Measurements from ENCODE around the gene MSH2. TPM values are rescaled to one million over a fixed set of nuclear protein-coding genes. Genes with fewer than 3 reads are reported as not detected.
A peak's percentile ranks its signal among the peaks of the same experiment; 100 is the strongest.

The MSH2 gene
- polyA plus RNA-seq, 4 donors = 4.0 to 30.2 (median 10.3) TPM

- peaks cover 0 to 12% (median 0%) of the 10 kb centered on the region in 3 donors for H3K36me3 ChIP-seq (ENCODE audit: control insufficient read depth in 3 of 3, insufficient read depth in 2 of 3, low read depth in 1 of 3, low read length in 3 of 3)
- no peak overlapping the region for H3K4me3 ChIP-seq (ENCODE audit: low read depth in 1 of 3, low read length in 3 of 3)
- no peaks in the 10 kb centered on the region for H3K27me3 ChIP-seq (ENCODE audit: control insufficient read depth in 3 of 3, insufficient read depth in 3 of 3, low read length in 3 of 3)
- H3K27ac ChIP-seq (ENCODE audit: low read depth in 1 of 3, low read length in 2 of 3) = no peak overlapping the region
- H3K4me1 ChIP-seq (ENCODE audit: control insufficient read depth in 3 of 3, insufficient read depth in 2 of 3, low read depth in 1 of 3, low read length in 2 of 3) = no peaks in the 10 kb centered on the region
- H3K9me3 ChIP-seq (ENCODE audit: control insufficient read depth in 2 of 2, insufficient read depth in 1 of 2, low read depth in 1 of 2, low read length in 1 of 2) = no peaks in the 10 kb centered on the region
- no peak for FAIRE-seq
- no peak for DNase-seq
Observed at GRCh38 chr2:47460766-47461165, 57.8 kb downstream of the MSH2 start.

GRCh38 chr2:47471429-47472116 lies 68.6 kb downstream of the MSH2 start:
- Histone ChIP-seq H3K9me3 (ENCODE audit: control insufficient read depth in 2 of 2, insufficient read depth in 1 of 2, low read depth in 1 of 2, low read length in 1 of 2) (no peaks in the 10 kb centered on the region), H3K4me1 (ENCODE audit: control insufficient read depth in 3 of 3, insufficient read depth in 2 of 3, low read depth in 1 of 3, low read length in 2 of 3) (no peaks in the 10 kb centered on the region), H3K27ac (ENCODE audit: low read depth in 1 of 3, low read length in 2 of 3) (no peak overlapping the region), H3K4me3 (ENCODE audit: low read depth in 1 of 3, low read length in 3 of 3) (no peak overlapping the region), H3K36me3 (ENCODE audit: control insufficient read depth in 3 of 3, insufficient read depth in 2 of 3, low read depth in 1 of 3, low read length in 3 of 3) (peaks cover 3 to 23% (median 6%) of the 10 kb centered on the region in 3 donors), H3K27me3 (ENCODE audit: control insufficient read depth in 3 of 3, insufficient read depth in 3 of 3, low read length in 3 of 3) (no peaks in the 10 kb centered on the region)
- WGBS, 3 donors = 94 to 97% (median 97%) methylated on average over 5 of the region's 5 CpGs
- FAIRE-seq (no peak), DNase-seq (no peak)

- Histone ChIP-seq H3K36me3 (ENCODE audit: control insufficient read depth in 3 of 3, insufficient read depth in 2 of 3, low read depth in 1 of 3, low read length in 3 of 3) (peaks cover 0 to 7% (median 7%) of the 10 kb centered on the region in 3 donors), H3K9me3 (ENCODE audit: control insufficient read depth in 2 of 2, insufficient read depth in 1 of 2, low read depth in 1 of 2, low read length in 1 of 2) (no peaks in the 10 kb centered on the region), H3K4me1 (ENCODE audit: control insufficient read depth in 3 of 3, insufficient read depth in 2 of 3, low read depth in 1 of 3, low read length in 2 of 3) (no peaks in the 10 kb centered on the region), H3K27me3 (ENCODE audit: control insufficient read depth in 3 of 3, insufficient read depth in 3 of 3, low read length in 3 of 3) (no peaks in the 10 kb centered on the region), H3K27ac (ENCODE audit: low read depth in 1 of 3, low read length in 2 of 3) (no peak overlapping the region), H3K4me3 (ENCODE audit: low read depth in 1 of 3, low read length in 3 of 3) (no peak overlapping the region)
- FAIRE-seq (no peak), DNase-seq (no peak)
- 92 to 100% (median 95%) methylated on average over 1 of the region's 1 CpG for WGBS, 3 donors
Observed at GRCh38 chr2:47479863-47480262, 76.9 kb downstream of the MSH2 start.

GRCh38 chr2:47483191-47483590 lies 80.2 kb downstream of the MSH2 start:
- Histone ChIP-seq H3K4me3 (ENCODE audit: low read depth in 1 of 3, low read length in 3 of 3) (no peak overlapping the region), H3K27ac (ENCODE audit: low read depth in 1 of 3, low read length in 2 of 3) (no peak overlapping the region), H3K4me1 (ENCODE audit: control insufficient read depth in 3 of 3, insufficient read depth in 2 of 3, low read depth in 1 of 3, low read length in 2 of 3) (peaks cover 0 to 6% (median 4%) of the 10 kb centered on the region in 3 donors), H3K27me3 (ENCODE audit: control insufficient read depth in 3 of 3, insufficient read depth in 3 of 3, low read length in 3 of 3) (no peaks in the 10 kb centered on the region), H3K9me3 (ENCODE audit: control insufficient read depth in 2 of 2, insufficient read depth in 1 of 2, low read depth in 1 of 2, low read length in 1 of 2) (no peaks in the 10 kb centered on the region), H3K36me3 (ENCODE audit: control insufficient read depth in 3 of 3, insufficient read depth in 2 of 3, low read depth in 1 of 3, low read length in 3 of 3) (peaks cover 0 to 7% (median 2%) of the 10 kb centered on the region in 3 donors)
- DNase-seq = no peak
- WGBS, 3 donors = 94 to 98% (median 96%) methylated on average over 8 of the region's 8 CpGs
- no peak for FAIRE-seq

- H3K4me1 ChIP-seq (ENCODE audit: control insufficient read depth in 3 of 3, insufficient read depth in 2 of 3, low read depth in 1 of 3, low read length in 2 of 3) = peaks cover 0 to 9% (median 4%) of the 10 kb centered on the region in 3 donors
- no peak for FAIRE-seq
- WGBS, 3 donors = 79 to 94% (median 93%) methylated on average over 5 of the region's 5 CpGs
Observed at GRCh38 chr2:47484396-47484795, 81.4 kb downstream of the MSH2 start.

GRCh38 chr2:47485177-47485576 lies 82.2 kb downstream of the MSH2 start:
- 89 to 95% (median 91%) methylated on average over 3 of the region's 3 CpGs for WGBS, 3 donors
- Histone ChIP-seq H3K4me3 (ENCODE audit: low read depth in 1 of 3, low read length in 3 of 3) (no peak overlapping the region), H3K27ac (ENCODE audit: low read depth in 1 of 3, low read length in 2 of 3) (no peak overlapping the region), H3K4me1 (ENCODE audit: control insufficient read depth in 3 of 3, insufficient read depth in 2 of 3, low read depth in 1 of 3, low read length in 2 of 3) (peaks cover 0 to 9% (median 4%) of the 10 kb centered on the region in 3 donors), H3K9me3 (ENCODE audit: control insufficient read depth in 2 of 2, insufficient read depth in 1 of 2, low read depth in 1 of 2, low read length in 1 of 2) (no peaks in the 10 kb centered on the region), H3K27me3 (ENCODE audit: control insufficient read depth in 3 of 3, insufficient read depth in 3 of 3, low read length in 3 of 3) (no peaks in the 10 kb centered on the region), H3K36me3 (ENCODE audit: control insufficient read depth in 3 of 3, insufficient read depth in 2 of 3, low read depth in 1 of 3, low read length in 3 of 3) (peaks cover 0 to 7% (median 2%) of the 10 kb centered on the region in 3 donors)
- no peak for FAIRE-seq
- no peak for DNase-seq

More at GRCh38 chr2:47484396-47484795, 81.4 kb downstream of the MSH2 start:
- H3K27ac ChIP-seq (ENCODE audit: low read depth in 1 of 3, low read length in 2 of 3) = no peak overlapping the region
- H3K4me3 ChIP-seq (ENCODE audit: low read depth in 1 of 3, low read length in 3 of 3) = no peak overlapping the region
- H3K36me3 ChIP-seq (ENCODE audit: control insufficient read depth in 3 of 3, insufficient read depth in 2 of 3, low read depth in 1 of 3, low read length in 3 of 3) = peaks cover 0 to 7% (median 2%) of the 10 kb centered on the region in 3 donors
- H3K27me3 ChIP-seq (ENCODE audit: control insufficient read depth in 3 of 3, insufficient read depth in 3 of 3, low read length in 3 of 3) = no peaks in the 10 kb centered on the region
- DNase-seq = no peak
- H3K9me3 ChIP-seq (ENCODE audit: control insufficient read depth in 2 of 2, insufficient read depth in 1 of 2, low read depth in 1 of 2, low read length in 1 of 2) = no peaks in the 10 kb centered on the region

GRCh38 chr2:47485751-47486300 lies 82.9 kb downstream of the MSH2 start:
- H3K4me1 ChIP-seq (ENCODE audit: control insufficient read depth in 3 of 3, insufficient read depth in 2 of 3, low read depth in 1 of 3, low read length in 2 of 3) = peaks cover 0 to 9% (median 4%) of the 10 kb centered on the region in 3 donors
- no peak overlapping the region for H3K4me3 ChIP-seq (ENCODE audit: low read depth in 1 of 3, low read length in 3 of 3)
- H3K27ac ChIP-seq (ENCODE audit: low read depth in 1 of 3, low read length in 2 of 3) = no peak overlapping the region
- DNase-seq = no peak
- no peaks in the 10 kb centered on the region for H3K9me3 ChIP-seq (ENCODE audit: control insufficient read depth in 2 of 2, insufficient read depth in 1 of 2, low read depth in 1 of 2, low read length in 1 of 2)
- WGBS, 3 donors = 80 to 97% (median 90%) methylated on average over 6 of the region's 6 CpGs
- peaks cover 0 to 7% (median 2%) of the 10 kb centered on the region in 3 donors for H3K36me3 ChIP-seq (ENCODE audit: control insufficient read depth in 3 of 3, insufficient read depth in 2 of 3, low read depth in 1 of 3, low read length in 3 of 3)
- no peaks in the 10 kb centered on the region for H3K27me3 ChIP-seq (ENCODE audit: control insufficient read depth in 3 of 3, insufficient read depth in 3 of 3, low read length in 3 of 3)
- no peak for FAIRE-seq

- DNase-seq = peak; percentile 5 to 26
- 24 to 46% (median 33%) methylated on average over 2 of the region's 2 CpGs for WGBS, 3 donors
Observed at GRCh38 chr2:47486841-47487497, 84.0 kb downstream of the MSH2 start.

More at GRCh38 chr2:47486841-47487497, 84.0 kb downstream of the MSH2 start:
- peaks cover 0 to 9% (median 4%) of the 10 kb centered on the region in 3 donors for H3K4me1 ChIP-seq (ENCODE audit: control insufficient read depth in 3 of 3, insufficient read depth in 2 of 3, low read depth in 1 of 3, low read length in 2 of 3)
- H3K27me3 ChIP-seq (ENCODE audit: control insufficient read depth in 3 of 3, insufficient read depth in 3 of 3, low read length in 3 of 3) = no peaks in the 10 kb centered on the region
- H3K4me3 ChIP-seq (ENCODE audit: low read depth in 1 of 3, low read length in 3 of 3) = no peak overlapping the region
- H3K27ac ChIP-seq (ENCODE audit: low read depth in 1 of 3, low read length in 2 of 3) = no peak overlapping the region
- H3K36me3 ChIP-seq (ENCODE audit: control insufficient read depth in 3 of 3, insufficient read depth in 2 of 3, low read depth in 1 of 3, low read length in 3 of 3) = peaks cover 0 to 7% (median 2%) of the 10 kb centered on the region in 3 donors
- H3K9me3 ChIP-seq (ENCODE audit: control insufficient read depth in 2 of 2, insufficient read depth in 1 of 2, low read depth in 1 of 2, low read length in 1 of 2) = no peaks in the 10 kb centered on the region
- no peak for FAIRE-seq
